ENCODE measurements around the gene NAA80. TPM values are rescaled to one million over a fixed set of nuclear protein-coding genes. Genes with fewer than 3 reads are reported as not detected.

Gene NAA80
- total and polyA plus RNA-seq, 8 donors, result 2.6 to 15.6 (median 5.2) TPM

DNA sequence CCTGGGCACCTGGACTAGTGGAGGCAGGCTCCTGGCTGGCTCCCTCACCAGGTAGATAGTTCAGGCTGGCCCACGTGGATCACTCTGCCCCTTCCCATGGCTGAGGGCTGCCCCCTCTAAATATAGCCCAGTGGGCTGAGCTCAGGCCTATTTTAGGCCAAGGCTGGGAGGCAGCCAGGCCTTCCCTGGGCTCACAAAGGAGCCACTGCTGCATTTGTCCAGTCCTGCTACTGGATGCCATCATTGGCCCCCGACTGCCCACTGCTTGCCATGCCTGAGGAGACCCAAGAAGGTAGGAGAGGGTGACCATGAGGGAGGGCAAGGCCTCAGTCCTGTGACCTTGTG, 20.4 kb downstream of the NAA80 start, which contains the start of gene LSMEM2:
TSS of gene LSMEM2 (plus strand) at position 208 of the 345 bp plus-strand sequence. CDS start at position 235, 27 bp downstream.
- 37 to 71% methylated on average over 2 of the region's 2 CpGs for WGBS, 2 donors
- no peak for ATAC-seq
- no peak within 1 kb of the TSS for H3K4me3 ChIP-seq
- H3K9me3 ChIP-seq, result no peaks in the 10 kb centered on the region
- peak in 1 of 6 donors; percentile 19 for DNase-seq
- H3K27ac ChIP-seq, result no peak within 1 kb of the TSS
- no peaks in the 10 kb centered on the region for H3K4me1 ChIP-seq
- no peaks in the 10 kb centered on the region for H3K27me3 ChIP-seq
- TF ChIP-seq, protein P1, sequence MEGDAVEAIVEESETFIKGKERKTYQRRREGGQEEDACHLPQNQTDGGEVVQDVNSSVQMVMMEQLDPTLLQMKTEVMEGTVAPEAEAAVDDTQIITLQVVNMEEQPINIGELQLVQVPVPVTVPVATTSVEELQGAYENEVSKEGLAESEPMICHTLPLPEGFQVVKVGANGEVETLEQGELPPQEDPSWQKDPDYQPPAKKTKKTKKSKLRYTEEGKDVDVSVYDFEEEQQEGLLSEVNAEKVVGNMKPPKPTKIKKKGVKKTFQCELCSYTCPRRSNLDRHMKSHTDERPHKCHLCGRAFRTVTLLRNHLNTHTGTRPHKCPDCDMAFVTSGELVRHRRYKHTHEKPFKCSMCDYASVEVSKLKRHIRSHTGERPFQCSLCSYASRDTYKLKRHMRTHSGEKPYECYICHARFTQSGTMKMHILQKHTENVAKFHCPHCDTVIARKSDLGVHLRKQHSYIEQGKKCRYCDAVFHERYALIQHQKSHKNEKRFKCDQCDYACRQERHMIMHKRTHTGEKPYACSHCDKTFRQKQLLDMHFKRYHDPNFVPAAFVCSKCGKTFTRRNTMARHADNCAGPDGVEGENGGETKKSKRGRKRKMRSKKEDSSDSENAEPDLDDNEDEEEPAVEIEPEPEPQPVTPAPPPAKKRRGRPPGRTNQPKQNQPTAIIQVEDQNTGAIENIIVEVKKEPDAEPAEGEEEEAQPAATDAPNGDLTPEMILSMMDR (IDR thresholded peaks at IDR 0.05), result no peak
- peaks cover 0 to 18% (median 5%) of the 10 kb centered on the region in 3 donors for H3K36me3 ChIP-seq
- intact Hi-C loops (cut with DNase I), result no loop called here
- no peak for FAIRE-seq

DNA sequence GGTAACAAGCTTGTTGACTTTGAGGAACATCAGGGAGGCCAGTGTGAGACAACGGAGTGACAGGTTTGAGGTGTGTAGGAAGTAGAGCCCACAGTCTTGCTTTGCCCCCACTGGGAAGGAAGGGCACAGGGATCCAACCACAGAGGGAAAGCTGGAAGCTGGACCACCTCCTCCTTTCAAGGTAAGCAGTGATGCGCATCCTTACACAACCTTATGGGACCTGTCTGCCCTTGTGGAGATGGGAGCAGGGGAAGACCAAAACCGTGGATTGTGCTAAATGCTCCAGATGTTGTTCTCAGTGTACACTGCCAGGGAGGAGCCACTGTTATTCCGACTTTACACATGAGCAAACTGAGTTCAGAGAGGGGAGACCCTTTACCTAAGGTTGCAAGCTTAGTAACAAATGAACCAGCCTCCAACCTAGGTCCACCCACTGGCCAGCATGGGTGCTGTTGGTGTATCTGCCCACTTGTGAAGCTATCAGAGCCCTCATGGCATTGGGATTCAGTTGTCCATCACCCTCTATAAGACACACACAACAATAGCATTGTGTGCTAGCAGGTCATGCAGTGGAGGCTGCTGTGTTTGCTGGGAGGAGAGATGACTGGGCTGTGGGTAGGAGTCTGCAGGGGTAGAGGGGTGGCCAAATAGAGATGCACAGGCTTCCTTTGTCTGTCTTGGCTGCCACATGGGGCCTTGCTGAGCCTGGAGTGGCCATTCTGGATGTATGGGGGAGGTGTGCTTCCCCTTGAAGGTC, 20.9 kb downstream of the NAA80 start:
- Histone ChIP-seq H3K36me3 (peaks cover 0 to 18% (median 5%) of the 10 kb centered on the region in 3 donors), H3K4me1 (peaks cover 0 to 4% (median 0%) of the 10 kb centered on the region in 3 donors), H3K27me3 (no peaks in the 10 kb centered on the region), H3K4me3 (no peak overlapping the region), H3K27ac (no peak overlapping the region), H3K9me3 (no peaks in the 10 kb centered on the region)
- DNase-seq (peak in 1 of 6 donors; percentile 7), ATAC-seq (no peak), FAIRE-seq (no peak)
- intact Hi-C loops (cut with DNase I), result no loop called here
- TF ChIP-seq, protein P1 (IDR thresholded peaks at IDR 0.05), result no peak
- 76 to 77% methylated on average over 4 of the region's 4 CpGs for WGBS, 2 donors

DNA sequence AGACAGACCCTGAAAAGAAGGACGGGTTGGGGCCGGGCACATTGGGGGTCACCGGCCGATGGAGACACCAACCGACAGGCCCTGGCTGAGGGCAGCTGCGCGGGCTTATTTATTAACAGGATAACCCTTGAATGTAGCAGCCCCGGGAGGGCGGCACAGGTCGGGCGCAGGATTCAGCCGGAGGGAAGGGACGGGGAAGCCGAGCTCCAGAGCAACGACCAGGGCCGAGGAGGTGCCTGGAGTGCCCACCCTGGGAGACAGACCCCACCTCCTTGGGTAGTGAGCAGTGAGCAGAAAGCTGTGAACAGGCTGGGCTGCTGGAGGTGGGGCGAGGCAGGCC, 22.5 kb downstream of the NAA80 start:
- TF ChIP-seq, protein P1 (IDR thresholded peaks at IDR 0.05), result no peak

DNA sequence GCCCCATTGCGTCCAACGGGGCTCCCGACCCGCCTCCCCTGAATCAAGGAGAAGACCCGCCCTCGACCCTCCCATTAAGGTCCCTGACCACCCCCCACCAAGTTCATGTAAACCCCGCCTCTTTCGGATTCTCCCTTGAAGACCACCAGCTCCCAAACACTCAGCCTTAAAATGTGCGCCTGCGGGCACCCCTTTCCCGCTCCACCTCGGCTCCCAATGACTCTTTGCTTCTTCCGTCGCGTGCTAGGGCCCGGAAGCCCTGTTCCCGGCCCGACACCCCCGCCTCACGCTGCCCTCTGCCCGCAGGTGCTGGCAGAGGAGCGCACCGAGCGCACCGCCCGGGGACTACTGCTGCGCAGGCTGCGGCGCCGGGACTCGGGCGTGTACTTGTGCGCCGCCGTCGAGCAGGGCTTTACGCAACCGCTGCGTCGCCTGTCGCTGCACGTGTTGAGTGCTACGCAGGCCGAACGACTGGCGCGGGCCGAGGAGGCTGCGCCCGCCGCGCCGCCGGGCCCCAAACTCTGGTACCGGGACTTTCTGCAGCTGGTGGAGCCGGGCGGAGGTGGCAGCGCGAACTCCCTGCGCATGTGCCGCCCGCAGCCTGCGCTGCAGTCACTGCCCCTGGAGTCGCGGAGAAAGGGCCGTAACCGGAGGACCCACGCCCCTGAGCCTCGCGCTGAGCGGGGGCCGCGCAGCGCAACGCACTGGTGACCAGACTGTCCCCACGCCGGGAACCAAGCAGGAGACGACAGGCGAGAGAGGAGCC, 23.0 kb downstream of the NAA80 start:
- TF ChIP-seq, protein P1 (IDR thresholded peaks at IDR 0.05), result no peak
- no peak overlapping the region for H3K4me3 ChIP-seq
- DNase-seq (peak in 1 of 6 donors; percentile 39), FAIRE-seq (no peak), ATAC-seq (no peak)
- no peaks in the 10 kb centered on the region for H3K9me3 ChIP-seq
- H3K36me3 ChIP-seq, result peaks cover 0 to 18% (median 5%) of the 10 kb centered on the region in 3 donors
- 82 to 85% methylated on average over 79 of the region's 79 CpGs for WGBS, 2 donors
- H3K4me1 ChIP-seq, result peaks cover 4 to 11% (median 10%) of the 10 kb centered on the region in 3 donors
- H3K27ac ChIP-seq, result no peak overlapping the region
- H3K27me3 ChIP-seq, result no peaks in the 10 kb centered on the region
- intact Hi-C loops (cut with DNase I), result no loop called here

More for the DNA sequence above, 22.5 kb downstream of the NAA80 start:
- Histone ChIP-seq H3K27me3 (no peaks in the 10 kb centered on the region), H3K36me3 (peaks cover 0 to 18% (median 5%) of the 10 kb centered on the region in 3 donors), H3K4me3 (no peak overlapping the region), H3K4me1 (peaks cover 0 to 9% (median 7%) of the 10 kb centered on the region in 3 donors), H3K27ac (no peak overlapping the region), H3K9me3 (no peaks in the 10 kb centered on the region)
- no peak for FAIRE-seq
- intact Hi-C loops (cut with DNase I), result no loop called here
- DNase-seq, result peak in 2 of 6 donors; percentile 16 to 72
- 88 to 90% methylated on average over 17 of the region's 17 CpGs for WGBS, 2 donors
- ATAC-seq, result no peak
